Kidney tubule cell (primary cell): ENCODE results near the gene VASP.
A peak's percentile ranks its signal among the peaks of the same experiment; 100 is the strongest.

Source experiments
- DNase-seq: peaks from one replicate; pipeline ENCODE4 v3.0.0-alpha.2; 2018; ENCODE audit warnings: low spot score

VASP gene

GRCh38 chr19:45515807-45516401, 8.6 kb downstream of the VASP start:
- no peak for DNase-seq

GRCh38 chr19:45517238-45517637, 10.0 kb downstream of the VASP start:
- no peak for DNase-seq

GRCh38 chr19:45517641-45518468, 10.6 kb downstream of the VASP start:
- DNase-seq: no peak

GRCh38 chr19:45518469-45518826, 11.2 kb downstream of the VASP start:
- DNase-seq: no peak

GRCh38 chr19:45522010-45522941, 15.0 kb downstream of the VASP start:
- no peak for DNase-seq

- DNase-seq: peak; percentile 80
These were observed 16.5 kb downstream of the VASP start for GRCh38 chr19:45523642-45524256.

GRCh38 chr19:45524575-45525129, 17.4 kb downstream of the VASP start:
- DNase-seq: no peak

GRCh38 chr19:45526143-45526542, 18.9 kb downstream of the VASP start:
- DNase-seq: peak; percentile 65

GRCh38 chr19:45526971-45527370, 19.7 kb downstream of the VASP start:
- no peak for DNase-seq

- no peak for DNase-seq
These were observed 20.5 kb downstream of the VASP start for GRCh38 chr19:45527731-45528130.

- DNase-seq: peak; percentile 84
These were observed 21.0 kb downstream of the VASP start for GRCh38 chr19:45528149-45528743.

- peak; percentile 59 for DNase-seq
These were observed 21.6 kb downstream of the VASP start for GRCh38 chr19:45528744-45529419.

GRCh38 chr19:45529420-45529785, 22.1 kb downstream of the VASP start:
- DNase-seq: no peak

- DNase-seq: no peak
These were observed 24.1 kb downstream of the VASP start for GRCh38 chr19:45531349-45531748.

- DNase-seq: peak; percentile 34
These were observed 32.2 kb downstream of the VASP start for GRCh38 chr19:45539459-45539858.

- DNase-seq: no peak
These were observed 35.0 kb downstream of the VASP start for GRCh38 chr19:45542234-45542668.

- no peak for DNase-seq
These were observed 40.0 kb downstream of the VASP start for GRCh38 chr19:45547211-45547770.

GRCh38 chr19:45547965-45548609, 40.8 kb downstream of the VASP start:
- peak; percentile 69 for DNase-seq

GRCh38 chr19:45553464-45553863, 46.2 kb downstream of the VASP start:
- DNase-seq: no peak

GRCh38 chr19:45554481-45554880, 47.2 kb downstream of the VASP start:
- no peak for DNase-seq
